ENCODE measurements around the gene AGFG1.

DNA sequence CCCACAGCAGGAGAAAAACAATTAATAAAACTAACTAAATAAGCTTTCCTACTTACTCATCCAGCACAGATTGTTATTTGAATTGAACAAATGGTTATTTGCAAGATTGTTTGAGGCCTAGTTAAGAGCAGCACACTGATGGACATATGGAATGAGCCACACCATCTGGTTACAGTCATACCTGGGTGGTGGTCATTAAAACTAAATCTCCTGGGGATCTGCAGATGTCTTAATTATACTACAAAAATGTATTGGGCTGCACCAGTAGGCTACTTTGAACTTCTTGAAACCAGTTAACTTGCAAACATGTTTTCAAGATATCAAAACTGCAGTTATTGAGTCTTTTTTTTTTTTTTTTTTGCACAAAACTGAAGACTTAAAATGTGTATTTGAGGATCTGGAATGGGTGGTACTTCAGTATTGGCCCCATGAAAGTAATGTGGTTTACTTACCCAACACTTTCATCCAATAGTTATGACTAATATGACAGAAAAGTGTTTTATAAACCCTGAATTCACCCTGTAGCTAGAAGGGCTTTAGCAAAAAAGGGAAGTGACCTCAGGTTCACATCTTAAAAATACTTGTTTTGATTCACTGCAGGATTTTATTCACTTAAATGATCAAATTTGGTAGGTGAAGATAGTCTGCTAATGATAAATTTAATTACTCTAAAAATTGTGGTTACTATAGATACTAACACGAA, 10.8 kb downstream of the AGFG1 start:
- TF ChIP-seq CTCF (IDR thresholded peaks at IDR 0.05) (no peak), POLR2A (IDR thresholded peaks at IDR 0.05) (no peak)

All from body of pancreas (tissue), 4 donors.